ENCODE data around the gene TBC1D9B.

TBC1D9B gene

DNA sequence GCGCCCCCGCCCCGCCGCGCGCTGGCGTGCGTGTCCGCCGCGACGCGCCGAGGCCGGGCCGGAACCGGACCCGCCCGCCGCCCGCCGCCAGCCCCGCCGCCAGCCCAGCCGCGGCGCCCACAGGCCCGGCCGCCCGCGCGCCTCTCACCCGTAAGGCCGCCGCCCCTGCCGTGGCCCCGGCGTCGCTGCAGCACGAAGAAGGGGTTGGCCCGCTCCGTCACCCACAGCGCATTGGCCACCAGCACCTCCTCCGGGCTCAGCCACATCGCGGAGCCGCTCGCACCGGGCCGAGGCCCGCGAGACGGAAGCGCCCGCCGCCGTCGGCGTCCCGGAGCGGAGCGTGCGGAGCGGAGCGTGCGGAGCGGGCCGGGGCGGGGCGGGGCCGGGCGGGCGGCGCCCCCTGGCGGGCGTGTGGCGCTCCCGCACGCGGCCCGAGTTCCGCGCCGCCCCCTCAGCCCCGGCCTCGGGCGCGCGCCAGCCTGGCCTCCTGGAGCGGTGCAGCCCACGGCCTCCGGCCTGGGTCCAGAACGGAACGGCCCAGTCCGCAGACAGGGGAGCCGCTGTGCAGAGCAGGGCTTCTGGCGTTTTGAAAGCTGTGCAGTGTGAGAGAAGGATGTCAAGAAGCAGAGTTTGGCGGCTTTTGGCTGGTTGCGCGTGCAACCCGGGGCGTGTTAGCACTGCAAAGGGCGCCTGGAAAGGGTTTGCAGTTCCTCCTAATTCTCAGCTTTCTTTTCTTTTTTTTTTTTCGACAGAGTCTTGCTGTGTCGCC is at the start of gene TBC1D9B:
Gene TBC1D9B, minus strand, starts transcription at position 342 of the 769 bp plus-strand sequence. Its CDS starts 76 bp downstream, at position 266.
- peak; percentile 89 for DNase-seq (ENCODE audit: low spot score)
- no peak for FAIRE-seq

DNA sequence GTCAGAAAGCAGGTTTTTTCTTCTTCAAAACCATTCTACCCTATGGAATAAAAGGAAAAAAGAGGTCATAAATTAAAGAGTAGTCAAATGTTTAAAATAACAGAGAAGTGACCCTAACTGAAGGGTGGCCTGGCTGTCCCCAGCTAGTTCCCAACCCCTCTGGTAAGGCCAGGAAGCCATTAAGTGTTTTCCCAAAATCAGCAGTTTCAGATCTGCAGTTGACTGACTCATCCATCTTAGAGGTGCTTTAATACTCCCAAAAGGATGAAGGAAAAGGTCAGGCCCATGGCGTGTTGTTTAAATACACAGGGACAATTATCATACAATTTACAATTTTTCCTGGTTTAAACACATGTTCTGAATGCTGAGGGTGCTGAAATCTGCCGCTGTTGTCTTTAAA is 47.9 kb upstream of the TBC1D9B start:
- DNase-seq (ENCODE audit: low spot score) = no peak

DNA sequence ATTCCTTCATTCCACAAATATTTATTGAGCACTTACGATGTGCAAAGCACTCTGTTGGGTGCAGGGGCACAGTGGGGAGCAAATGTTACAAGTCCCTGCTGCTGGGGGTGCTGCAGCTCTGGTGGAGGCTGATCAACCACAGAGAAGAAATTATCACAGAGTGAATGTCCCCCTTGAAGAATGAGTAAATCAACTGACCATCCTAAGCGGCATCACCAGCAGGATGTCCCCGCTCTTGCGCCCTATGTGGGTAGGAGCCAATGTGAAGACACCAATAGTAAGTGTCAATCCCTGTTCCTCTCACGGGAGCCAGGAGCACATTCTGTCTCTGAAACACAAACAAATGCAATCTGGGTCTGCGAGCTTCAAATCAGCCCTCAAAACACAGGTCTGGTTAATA is 47.4 kb upstream of the TBC1D9B start:
- DNase-seq (ENCODE audit: low spot score) (no peak), FAIRE-seq (no peak)

More for the DNA sequence above, 47.9 kb upstream of the TBC1D9B start:
- no peak for FAIRE-seq

DNA sequence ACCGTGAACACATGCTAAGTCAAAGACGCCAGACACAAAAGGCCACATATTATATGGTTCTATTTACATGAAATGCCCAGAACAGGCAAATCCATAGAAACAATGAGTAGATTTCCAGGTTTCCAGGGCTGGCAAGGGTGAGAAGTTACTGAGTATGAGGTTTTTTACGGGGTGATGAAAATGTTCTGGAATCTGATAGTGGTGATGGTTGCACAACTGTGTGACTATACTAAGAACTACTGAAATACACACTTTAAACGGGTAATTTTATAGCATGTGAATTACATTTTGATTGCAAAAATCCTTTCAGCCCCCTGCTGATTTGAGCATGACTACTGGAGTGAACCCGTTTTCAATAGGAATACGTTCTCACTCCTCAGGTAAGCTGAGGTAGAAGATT is 46.7 kb upstream of the TBC1D9B start:
- FAIRE-seq (no peak), DNase-seq (ENCODE audit: low spot score) (no peak)

DNA sequence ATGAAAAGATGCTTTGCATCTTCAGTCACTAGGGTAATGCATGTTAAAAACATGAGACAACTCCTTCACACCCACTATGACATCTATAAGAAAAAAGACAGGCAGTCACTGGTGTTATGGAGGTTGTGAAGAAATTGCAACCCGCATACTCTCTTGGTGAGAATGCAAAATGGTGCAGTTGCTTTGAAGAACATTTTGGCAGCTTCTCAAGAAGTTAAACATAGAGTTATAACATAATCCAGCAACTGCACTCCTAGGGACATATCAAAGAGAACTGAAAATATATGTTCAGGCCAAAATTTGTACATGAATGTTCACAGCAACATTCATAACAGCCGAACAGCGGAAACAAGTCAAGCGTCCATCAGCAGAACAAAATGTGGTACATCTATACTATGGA is 46.3 kb upstream of the TBC1D9B start:
- no peak for DNase-seq (ENCODE audit: low spot score)

DNA sequence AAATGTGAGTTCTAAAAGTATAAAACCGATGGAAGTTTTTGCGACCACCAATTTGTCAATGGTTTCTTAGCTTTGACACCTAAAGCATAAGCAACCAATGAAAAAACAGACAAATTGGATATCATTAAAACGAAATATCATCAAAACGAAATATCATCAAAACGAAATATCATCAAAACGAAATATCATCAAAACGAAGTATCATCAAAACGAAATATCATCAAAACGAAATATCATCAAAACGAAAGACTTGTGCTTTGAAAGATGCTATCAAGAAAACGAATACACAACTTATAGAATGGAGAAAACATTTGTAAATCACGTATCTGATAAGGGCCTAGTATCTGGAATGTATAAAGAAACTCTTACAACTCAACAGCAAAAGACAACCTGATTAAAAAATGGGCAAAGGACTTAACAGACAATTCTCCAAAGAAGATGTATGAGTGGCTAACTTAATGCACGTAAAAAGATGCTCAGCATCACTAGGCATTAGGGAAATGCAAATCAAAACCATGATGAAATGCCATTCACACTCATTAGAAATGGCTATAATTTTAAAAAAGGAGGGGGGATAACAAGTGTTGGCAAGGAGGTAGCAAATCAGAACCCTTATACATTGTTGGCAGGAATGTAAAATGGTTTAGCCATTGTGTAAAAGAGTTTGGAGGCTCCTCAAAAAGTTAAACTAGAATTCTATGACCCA is 29.4 kb upstream of the TBC1D9B start:
- FAIRE-seq (no peak), DNase-seq (ENCODE audit: low spot score) (no peak)

More for the DNA sequence above, 46.3 kb upstream of the TBC1D9B start:
- no peak for FAIRE-seq

DNA sequence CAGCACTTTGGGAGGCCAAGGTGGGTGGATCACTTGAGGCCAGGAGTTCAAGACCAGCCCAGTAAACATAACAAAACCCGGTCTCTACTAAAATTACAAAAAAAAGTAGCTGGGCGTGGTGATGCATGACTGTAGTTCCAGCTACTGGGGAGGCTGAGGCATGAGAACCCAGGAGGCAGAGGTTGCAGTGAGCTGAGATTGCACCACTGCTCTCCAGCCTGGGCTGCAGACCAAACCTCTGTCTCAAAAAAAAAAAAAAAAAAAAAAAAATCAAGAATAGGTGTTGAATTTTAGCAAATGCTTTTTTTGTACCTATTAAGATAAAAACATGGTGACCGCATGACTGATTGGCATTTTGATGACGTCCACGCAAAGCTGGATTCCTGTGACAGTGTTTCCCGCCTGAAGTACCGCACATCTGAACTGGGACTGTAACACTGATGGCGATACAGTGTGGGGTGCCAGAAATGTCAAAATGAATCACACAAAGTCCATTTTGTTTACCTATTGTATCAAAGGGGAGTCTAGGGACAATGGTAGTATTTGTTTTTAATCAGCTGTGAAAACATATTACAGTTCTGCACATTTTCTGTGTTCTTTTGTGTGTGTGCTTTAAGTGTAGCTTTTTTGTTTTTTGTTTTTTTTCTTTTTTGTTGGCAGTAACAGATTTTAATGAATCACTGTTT is 23.2 kb upstream of the TBC1D9B start:
- DNase-seq (ENCODE audit: low spot score) (no peak), FAIRE-seq (no peak)

DNA sequence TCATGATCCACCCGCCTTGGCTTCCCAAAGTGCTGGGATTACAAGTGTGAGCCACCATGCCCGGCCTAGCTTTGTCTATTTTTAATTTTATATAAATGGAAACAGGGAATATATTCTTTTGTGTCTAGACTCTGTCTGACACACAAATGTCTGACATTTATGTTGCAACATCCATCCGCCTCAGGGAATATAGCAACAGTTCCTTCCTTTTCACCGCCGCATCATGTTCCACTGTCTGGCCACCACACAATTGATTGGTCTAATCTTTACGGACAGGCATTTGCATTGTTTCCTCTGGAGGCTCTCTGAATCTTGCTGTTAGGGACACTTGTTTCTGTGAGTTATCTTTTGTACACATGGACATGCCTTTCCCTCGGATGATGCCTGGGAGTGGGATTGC is 20.1 kb upstream of the TBC1D9B start:
- no peak for DNase-seq (ENCODE audit: low spot score)
- no peak for FAIRE-seq

DNA sequence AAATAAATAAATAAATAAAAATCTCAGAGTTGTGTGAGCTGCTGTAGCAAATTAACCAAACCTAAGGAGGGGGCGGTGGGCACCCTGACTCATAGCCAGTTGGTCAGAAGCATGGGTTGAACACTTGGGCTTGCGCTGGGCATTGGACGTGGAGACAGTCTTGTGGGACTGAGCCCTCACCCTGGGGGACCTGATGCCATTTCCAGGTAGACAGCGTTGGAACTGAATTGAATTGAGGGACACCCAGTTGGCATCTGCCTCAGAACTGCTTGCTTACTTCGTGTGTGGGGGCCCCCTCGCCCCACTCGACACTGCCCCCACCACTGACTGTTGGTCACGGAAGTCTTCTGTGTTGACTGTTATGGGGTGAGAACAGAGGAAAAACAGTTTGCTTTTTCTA is 19.0 kb upstream of the TBC1D9B start:
- no peak for FAIRE-seq
- no peak for DNase-seq (ENCODE audit: low spot score)

DNA sequence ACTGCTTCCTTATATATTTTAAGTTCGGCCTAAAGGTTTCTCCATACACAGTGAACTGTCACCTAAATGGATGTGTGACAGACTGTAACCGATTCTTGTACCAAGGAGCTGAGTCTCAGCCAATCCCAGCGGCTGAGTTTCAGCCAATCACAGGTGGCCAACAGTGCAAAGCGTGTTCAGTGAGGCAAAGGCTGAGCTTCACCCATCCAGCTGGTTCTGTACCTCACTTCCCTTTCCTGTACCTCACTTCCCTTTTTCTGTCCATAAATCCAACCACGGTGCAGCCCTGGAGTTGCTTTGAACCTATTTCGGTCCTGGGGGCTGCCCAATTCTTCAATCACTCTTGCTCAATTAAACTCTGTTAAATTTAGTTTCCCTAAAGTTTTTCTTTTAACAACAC is 15.7 kb upstream of the TBC1D9B start:
- FAIRE-seq = no peak
- no peak for DNase-seq (ENCODE audit: low spot score)

DNA sequence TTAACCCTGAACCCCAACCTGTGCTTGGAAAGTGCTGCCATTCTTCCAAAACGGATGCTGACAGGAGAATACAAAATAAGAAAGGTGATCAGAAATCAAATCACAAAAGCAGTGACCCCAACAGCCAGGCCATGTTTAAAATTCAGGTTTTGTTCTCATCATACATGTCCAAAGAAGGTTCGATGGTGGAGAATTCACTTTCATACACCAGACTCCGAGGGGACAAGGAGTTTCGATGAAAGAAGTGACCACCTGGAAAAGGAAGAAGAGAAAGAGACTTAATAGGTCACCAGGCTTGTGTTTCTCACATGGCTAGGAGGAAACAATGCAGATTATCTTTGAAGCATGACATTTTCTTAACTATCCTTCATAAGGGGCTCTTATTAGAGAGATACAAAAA is 12.5 kb upstream of the TBC1D9B start:
- FAIRE-seq = no peak
- DNase-seq (ENCODE audit: low spot score) = no peak

DNA sequence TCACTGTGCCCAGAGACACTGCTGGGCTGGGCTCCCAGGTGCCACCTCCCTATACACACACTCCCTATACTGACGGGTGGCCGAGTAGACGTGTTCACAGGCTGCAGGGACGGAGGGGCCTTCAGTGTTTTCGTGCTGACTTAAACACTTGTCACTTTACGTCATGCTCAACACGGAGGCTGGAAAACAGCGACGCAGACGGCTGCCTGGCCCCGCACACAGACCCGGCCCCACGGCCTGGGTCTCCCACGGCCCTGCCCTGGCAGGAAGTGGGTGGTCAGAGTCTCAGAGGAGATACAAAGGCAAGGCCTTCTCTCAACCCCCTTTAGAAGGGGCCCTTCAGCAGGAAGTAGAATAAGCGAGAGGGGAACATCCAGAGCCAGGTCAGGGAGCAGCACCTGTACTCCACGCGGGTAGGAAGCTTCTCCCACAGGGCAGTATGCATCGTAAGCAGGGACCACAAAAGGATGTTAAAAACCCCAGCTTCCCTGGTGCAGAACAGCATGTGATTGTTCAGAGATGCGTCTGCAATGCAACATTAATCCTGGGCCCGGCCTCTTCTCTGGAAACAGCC is 11.9 kb upstream of the TBC1D9B start:
- DNase-seq (ENCODE audit: low spot score) = no peak
- FAIRE-seq = no peak

DNA sequence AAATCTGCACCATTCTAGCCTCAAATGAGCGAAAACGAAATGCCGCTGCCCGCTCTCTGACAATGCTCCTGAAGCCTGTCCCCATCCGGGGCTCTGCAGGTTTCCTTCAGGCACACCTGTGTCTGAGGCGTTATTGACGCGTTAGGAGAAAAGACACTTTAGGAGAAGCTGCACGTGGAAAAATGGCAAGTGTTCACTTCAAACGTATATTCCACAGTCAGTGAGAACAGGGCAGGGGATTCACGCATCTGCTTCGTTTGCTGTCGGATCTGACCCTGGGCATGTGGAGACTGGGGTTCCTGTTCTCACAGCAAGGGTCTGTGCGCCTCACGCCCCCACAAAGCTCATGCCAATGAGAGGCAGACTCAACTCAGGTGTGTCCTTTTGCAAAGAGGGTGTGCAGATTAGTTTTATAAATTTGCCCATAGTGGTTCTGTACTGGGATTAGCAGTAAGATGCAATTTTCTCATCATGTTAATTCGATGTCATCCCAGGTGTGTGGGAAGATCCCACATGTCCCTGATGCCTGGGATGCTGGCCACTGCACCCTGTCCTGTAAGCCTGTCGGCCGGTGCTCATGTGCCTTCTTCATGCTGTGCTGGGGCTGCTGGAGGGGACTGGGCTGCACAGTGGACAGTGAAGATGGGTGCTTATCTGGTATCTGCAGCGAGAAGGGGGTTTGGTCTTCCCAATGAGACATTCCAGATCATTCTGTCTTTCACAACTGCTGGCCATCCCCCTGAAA is 11.2 kb upstream of the TBC1D9B start:
- FAIRE-seq (no peak), DNase-seq (ENCODE audit: low spot score) (no peak)

DNA sequence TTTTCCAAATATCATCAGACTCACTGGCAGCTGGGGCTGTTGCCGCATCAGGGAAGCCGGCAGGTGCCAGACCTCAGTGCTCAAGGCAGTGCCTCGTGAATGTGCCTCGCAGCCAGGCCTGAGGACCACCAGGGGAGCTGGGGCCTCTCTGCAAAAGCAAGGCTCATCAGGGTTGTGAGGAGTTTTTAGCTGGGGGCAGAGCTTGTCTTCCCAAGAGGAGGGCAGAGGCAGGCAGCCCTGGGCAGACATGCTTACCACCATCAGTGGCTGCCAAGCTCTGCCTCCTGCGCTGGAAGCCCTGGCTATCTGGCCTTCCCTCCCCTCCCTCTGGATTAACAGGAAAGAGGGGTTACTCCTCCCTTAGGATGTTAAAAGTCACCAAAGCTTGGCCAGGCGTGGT is 8.8 kb upstream of the TBC1D9B start:
- FAIRE-seq = no peak
- DNase-seq (ENCODE audit: low spot score) = no peak

DNA sequence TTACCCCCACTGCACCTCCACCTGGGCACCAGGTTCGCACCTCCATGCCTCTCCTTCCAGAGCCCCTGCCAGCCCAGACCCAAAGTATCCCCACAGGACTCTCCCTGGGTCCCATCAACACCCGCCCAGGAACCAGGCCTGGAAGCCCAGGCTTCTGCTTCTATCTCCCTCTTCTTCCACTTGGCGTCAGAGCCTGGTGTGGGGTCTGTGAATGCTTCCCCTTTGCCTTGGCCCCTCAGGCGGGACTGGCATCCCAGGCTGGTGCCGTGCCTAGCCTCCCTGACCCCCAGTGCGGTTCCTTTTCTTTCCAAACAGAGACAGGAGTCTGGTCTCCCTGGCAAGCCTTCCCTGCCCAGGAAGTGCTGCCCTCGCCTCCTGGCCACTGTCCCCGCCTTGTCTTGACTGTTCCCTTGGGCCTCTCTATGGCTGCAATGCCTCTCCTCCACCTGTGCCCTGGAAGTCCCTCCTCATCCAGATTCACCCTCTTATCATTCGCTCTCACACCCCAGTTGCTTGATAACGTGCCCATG is 7.8 kb upstream of the TBC1D9B start:
- no peak for DNase-seq (ENCODE audit: low spot score)
- FAIRE-seq = no peak

DNA sequence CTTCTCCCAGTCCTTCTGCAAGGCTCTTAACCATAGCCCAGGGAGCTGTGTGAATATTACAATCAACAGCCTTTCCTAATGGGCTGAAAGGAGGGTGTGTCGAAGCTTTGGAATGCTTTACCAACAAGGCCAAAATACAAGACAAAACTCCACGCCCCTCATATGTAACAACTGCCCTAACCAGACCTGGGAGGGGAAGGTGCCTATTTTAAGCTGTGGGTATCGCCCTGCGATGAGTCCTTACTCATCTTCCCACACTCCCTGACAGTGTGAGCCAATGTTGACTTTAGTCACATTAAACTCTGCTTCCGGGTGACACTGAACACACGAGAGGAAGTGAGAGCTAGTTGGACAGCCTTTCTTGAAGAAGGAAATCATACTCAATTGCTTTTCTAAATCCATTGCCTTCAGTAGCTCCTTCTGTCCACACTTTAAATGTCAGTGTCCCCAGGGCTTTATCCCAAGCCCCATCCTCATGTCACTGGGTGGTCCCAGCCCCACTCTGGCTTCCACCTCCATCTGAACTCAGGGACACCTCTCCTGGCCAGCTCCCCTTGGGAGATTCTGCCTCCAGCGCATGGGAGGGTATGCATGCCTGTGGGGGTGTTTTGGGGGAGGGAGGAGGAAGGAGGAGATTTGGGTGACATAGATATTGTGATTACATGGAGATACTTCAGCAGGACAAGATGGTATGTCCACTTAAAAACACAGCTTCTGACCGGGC is 6.5 kb upstream of the TBC1D9B start:
- FAIRE-seq (no peak), DNase-seq (ENCODE audit: low spot score) (peak; percentile 35)

DNA sequence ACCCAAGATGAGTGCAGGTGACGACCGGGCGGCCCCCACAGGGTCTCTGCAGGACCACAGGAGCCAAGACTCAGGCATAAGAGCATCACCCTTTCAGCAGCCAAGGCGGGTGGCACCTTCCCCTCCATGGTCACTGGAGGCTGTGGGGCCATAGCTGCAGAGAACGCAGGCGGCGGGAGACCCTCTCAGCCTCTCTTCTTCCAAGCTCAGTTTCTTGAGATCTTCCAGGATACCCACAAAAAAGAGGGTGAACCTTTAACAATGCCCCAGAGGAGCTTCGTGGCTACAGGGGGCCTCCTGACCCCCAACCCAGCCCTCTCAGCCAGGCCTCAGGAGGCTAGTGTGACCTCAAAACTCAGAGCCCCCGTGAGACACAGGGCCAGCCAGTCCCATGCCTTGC is 5.8 kb upstream of the TBC1D9B start:
- FAIRE-seq = no peak
- DNase-seq (ENCODE audit: low spot score) = no peak

DNA sequence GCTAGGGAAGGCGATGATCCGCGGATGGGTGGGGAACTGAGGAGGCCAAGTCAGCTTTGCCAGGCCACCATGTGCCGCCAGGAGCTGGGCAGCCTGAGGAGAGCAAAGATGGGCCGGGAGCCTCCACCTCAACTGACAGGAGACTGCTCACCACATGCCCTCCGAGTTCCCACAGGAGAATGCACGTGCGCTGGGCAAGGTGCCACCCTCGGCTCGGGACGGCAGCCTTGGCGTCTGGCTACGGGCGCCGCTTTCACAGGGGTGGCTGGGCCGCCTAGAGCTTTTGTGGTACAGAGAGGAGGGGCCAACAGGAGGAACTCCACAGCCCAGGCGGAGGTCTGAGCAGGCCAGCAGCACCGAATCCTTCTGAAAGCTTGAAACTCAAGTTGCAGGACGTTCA is 5.3 kb upstream of the TBC1D9B start:
- FAIRE-seq (no peak), DNase-seq (ENCODE audit: low spot score) (no peak)

DNA sequence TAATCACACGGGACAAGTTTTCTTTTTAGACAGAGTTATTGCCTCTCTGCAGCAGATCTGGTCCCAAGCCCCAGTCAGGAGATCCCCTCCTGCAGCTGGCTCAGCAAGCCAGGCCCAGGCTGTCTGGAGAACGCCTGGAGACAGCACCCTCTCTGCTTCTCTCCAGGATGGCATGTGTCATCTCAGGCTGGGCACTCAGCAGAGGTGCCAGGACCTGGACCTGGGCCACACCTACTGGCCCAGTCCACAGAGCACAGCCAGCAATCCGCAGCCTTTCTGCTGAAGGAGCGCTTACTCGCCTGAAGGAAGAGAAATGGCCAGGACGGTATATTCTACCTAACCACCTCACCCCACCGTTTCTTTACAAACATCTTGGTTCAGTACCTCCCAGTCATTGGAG is 4.7 kb upstream of the TBC1D9B start:
- no peak for FAIRE-seq
- DNase-seq (ENCODE audit: low spot score) = no peak

DNA sequence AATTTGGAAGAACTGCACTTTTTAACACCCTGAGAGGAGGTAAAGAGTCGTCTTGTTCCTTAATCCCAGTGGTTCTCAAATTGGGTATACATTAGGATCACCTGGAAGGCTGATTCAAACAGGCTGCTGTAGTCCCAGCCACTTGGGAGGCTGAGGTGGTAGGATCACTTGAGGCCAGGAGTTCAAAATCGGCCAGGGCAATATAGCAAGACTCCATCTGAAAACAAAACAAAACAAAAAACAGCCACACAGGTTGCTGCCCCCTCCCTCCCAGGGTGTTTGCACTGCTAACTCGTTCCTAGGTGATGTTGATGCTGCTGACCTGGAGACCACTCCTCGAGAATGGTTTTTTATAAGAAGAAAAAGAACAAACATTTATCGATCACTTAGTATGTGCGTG is 1.5 kb upstream of the TBC1D9B start:
- FAIRE-seq (no peak), DNase-seq (ENCODE audit: low spot score) (no peak)
